Ramos (cell line): ENCODE data around the gene FBXO9.

Source experiments
- in situ Hi-C: fragments of 300-500 bp; cut with MboI; formaldehyde crosslinking; loops from one replicate; pipeline ENCODE4 v1.14.3; 2022; ENCODE audit warnings: low sequenced_read_pairs; ENCODE audit not compliant: unreplicated experiment

FBXO9 gene

GRCh38 chr6:53130569-53131290, 65.5 kb downstream of the FBXO9 start:
- in situ Hi-C loops: no loop called here

GRCh38 chr6:53133961-53134360, 68.8 kb downstream of the FBXO9 start:
- in situ Hi-C loops: no loop called here

GRCh38 chr6:53134601-53135235, 69.5 kb downstream of the FBXO9 start:
- in situ Hi-C loops: no loop called here

- in situ Hi-C loops: no loop called here
These were observed 70.9 kb downstream of the FBXO9 start for GRCh38 chr6:53136000-53136609.

GRCh38 chr6:53139841-53140413, 74.7 kb downstream of the FBXO9 start:
- in situ Hi-C loops: no loop called here

- in situ Hi-C loops: no loop called here
These were observed 77.6 kb downstream of the FBXO9 start for GRCh38 chr6:53142810-53143209.

GRCh38 chr6:53143710-53144109, 78.5 kb downstream of the FBXO9 start:
- in situ Hi-C loops: no loop called here

GRCh38 chr6:53144802-53145201, 79.6 kb downstream of the FBXO9 start:
- in situ Hi-C loops: no loop called here

GRCh38 chr6:53148684-53149083, 83.5 kb downstream of the FBXO9 start, which contains the start of gene GCM1:
GCM1 (minus strand) TSS chr6:53148841; CDS start chr6:53145632, 3,209 bp downstream.
- in situ Hi-C loops: no loop called here
